ENCODE results near the gene NOL12. TPM values are rescaled to one million over a fixed set of nuclear protein-coding genes. Genes with fewer than 3 reads are reported as not detected.

The NOL12 gene
- total RNA-seq, 1 experiment from 2014 or later = 47.1 TPM

GRCh38 chr22:37639070-37639760 is 46.9 kb upstream of the NOL12 start, which contains the start of gene SH3BP1:
SH3BP1 (plus strand) TSS chr22:37639669; CDS start chr22:37639788, 119 bp downstream.
- intact Hi-C loops (cut with micrococcal nuclease) = no loop called here
- no peak for TF ChIP-seq CTCF (IDR thresholded peaks at IDR 0.05; ENCODE audit: unreplicated experiment)
- H3K27ac Mint-ChIP-seq (ENCODE audit: low read depth, unreplicated experiment) = peak within 1 kb of the TSS; percentile 57
- CTCF ChIA-PET = interaction anchor here (0.6 to 1.4 kb wide), 3 partner anchors 13 to 180 kb away, joined by 3 to 5 read pairs (median 3); no protein-coding TSS in a partner anchor
- POLR2A ChIA-PET = interaction anchor here (1.1 kb wide), 1 partner anchor 19 kb away, joined by 3 read pairs; the partner anchor contains the start of gene PDXP
- H3K4me3 Mint-ChIP-seq (ENCODE audit: unreplicated experiment) = peak within 1 kb of the TSS; percentile 49
- DNase-seq (ENCODE audit: unreplicated experiment) = peak; percentile 34
- no peaks in the 10 kb centered on the region for H3K27me3 Mint-ChIP-seq (ENCODE audit: insufficient read depth, unreplicated experiment)
- H3K36me3 Mint-ChIP-seq (ENCODE audit: insufficient read depth, unreplicated experiment) = no peaks in the 10 kb centered on the region
- BruUV-seq (replicated peaks) = no TSS peak
- no peaks in the 10 kb centered on the region for H3K9me3 Mint-ChIP-seq (ENCODE audit: unreplicated experiment)
- H3K4me1 Mint-ChIP-seq (ENCODE audit: insufficient read depth, unreplicated experiment) = peaks cover 7% of the 10 kb centered on the region

GRCh38 chr22:37639771-37640590 is 46.2 kb upstream of the NOL12 start:
- Mint-ChIP-seq H3K9me3 (ENCODE audit: unreplicated experiment) (no peaks in the 10 kb centered on the region), H3K4me1 (ENCODE audit: insufficient read depth, unreplicated experiment) (peaks cover 7% of the 10 kb centered on the region), H3K27me3 (ENCODE audit: insufficient read depth, unreplicated experiment) (no peaks in the 10 kb centered on the region), H3K27ac (ENCODE audit: low read depth, unreplicated experiment) (peak overlapping the region; percentile 57), H3K36me3 (ENCODE audit: insufficient read depth, unreplicated experiment) (no peaks in the 10 kb centered on the region), H3K4me3 (ENCODE audit: unreplicated experiment) (peak overlapping the region; percentile 49)
- no peak for TF ChIP-seq CTCF (IDR thresholded peaks at IDR 0.05; ENCODE audit: unreplicated experiment)
- POLR2A ChIA-PET = interaction anchor here (0.6 to 1.1 kb wide), 3 partner anchors 18 to 80 kb away, joined by 3 to 4 read pairs (median 3); partner anchors contain the start of genes CDC42EP1 and PDXP
- CTCF ChIA-PET = interaction anchor here (0.5 to 6.9 kb wide), 5 partner anchors 14 to 179 kb away, joined by 3 to 113 read pairs (median 5); partner anchors contain the start of gene NOL12
- intact Hi-C loops (cut with micrococcal nuclease) = no loop called here
- BruUV-seq (replicated peaks) = no TSS peak
- no peak for DNase-seq (ENCODE audit: unreplicated experiment)

GRCh38 chr22:37640591-37641560 is 45.3 kb upstream of the NOL12 start:
- H3K27me3 Mint-ChIP-seq (ENCODE audit: insufficient read depth, unreplicated experiment) = no peaks in the 10 kb centered on the region
- DNase-seq (ENCODE audit: unreplicated experiment) = no peak

More at GRCh38 chr22:37640591-37641560, 45.3 kb upstream of the NOL12 start:
- Mint-ChIP-seq H3K27ac (ENCODE audit: low read depth, unreplicated experiment) (peak overlapping the region; percentile 57), H3K4me1 (ENCODE audit: insufficient read depth, unreplicated experiment) (peaks cover 7% of the 10 kb centered on the region), H3K4me3 (ENCODE audit: unreplicated experiment) (peak overlapping the region; percentile 49), H3K36me3 (ENCODE audit: insufficient read depth, unreplicated experiment) (no peaks in the 10 kb centered on the region), H3K9me3 (ENCODE audit: unreplicated experiment) (no peaks in the 10 kb centered on the region)
- no peak for TF ChIP-seq CTCF (IDR thresholded peaks at IDR 0.05; ENCODE audit: unreplicated experiment)
- intact Hi-C loops (cut with micrococcal nuclease) = no loop called here
- POLR2A ChIA-PET = interaction anchor here (0.6 to 4.4 kb wide), 4 partner anchors 18 to 80 kb away, joined by 3 to 34 read pairs (median 4); partner anchors contain the start of genes CDC42EP1 and PDXP
- no TSS peak for BruUV-seq (replicated peaks)
- CTCF ChIA-PET = interaction anchor here (0.5 to 6.9 kb wide), 12 partner anchors 11 to 153 kb away, joined by 3 to 113 read pairs (median 4); partner anchors contain the start of gene NOL12

All from MCF 10A (cell line).